Stimulated activated CD8-positive, alpha-beta memory T cell treated with anti-CD3 and anti-CD28 coated beads, Interleukin-2, amount 100 ng/mL, for 1 hour (primary cell): ENCODE data around the gene EFHC1.

ENCODE experiments used
- DNase-seq, 2 donors: peaks; one replicate each; pipeline ENCODE4 v3.0.0-alpha.2; 2020; ENCODE audit warnings: low read depth in 2 of 2

The EFHC1 gene

DNA sequence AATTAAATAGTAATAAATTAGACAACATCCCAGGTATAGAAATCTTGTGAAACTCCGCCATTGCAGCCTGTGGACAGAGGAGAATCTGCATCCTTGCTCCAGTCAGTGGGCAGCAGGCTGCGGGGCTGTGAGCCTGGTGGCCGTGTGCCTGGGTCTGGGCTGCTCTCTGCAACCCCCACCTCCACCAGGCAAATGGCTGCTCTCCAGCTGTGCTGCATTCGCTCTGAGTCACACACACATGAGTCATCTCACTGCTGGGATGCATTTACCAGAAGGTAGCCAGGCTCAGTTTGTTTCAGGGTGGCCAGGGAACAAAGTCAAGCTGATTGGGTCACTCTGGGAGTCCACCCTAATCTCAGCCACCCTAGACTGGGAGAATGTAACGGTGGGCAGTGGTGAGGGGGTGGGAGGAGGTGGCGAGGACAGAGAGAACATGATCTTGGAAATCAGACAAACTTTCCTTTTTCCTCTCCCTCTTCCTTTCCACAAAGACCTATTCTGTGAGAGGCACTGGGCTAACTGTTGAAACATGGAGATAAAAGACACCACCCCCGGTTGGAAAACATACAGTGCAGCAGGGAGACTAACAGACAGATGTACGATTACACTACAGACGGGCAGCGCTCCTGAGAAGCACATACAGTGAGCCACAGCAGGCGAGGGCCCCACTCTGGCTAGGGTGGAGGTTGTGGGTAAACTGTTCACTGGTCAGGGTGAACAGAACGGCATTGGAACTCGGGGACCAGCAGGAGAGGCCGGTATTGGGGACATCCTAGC is 97.5 kb downstream of the EFHC1 start:
- DNase-seq = no peak

DNA sequence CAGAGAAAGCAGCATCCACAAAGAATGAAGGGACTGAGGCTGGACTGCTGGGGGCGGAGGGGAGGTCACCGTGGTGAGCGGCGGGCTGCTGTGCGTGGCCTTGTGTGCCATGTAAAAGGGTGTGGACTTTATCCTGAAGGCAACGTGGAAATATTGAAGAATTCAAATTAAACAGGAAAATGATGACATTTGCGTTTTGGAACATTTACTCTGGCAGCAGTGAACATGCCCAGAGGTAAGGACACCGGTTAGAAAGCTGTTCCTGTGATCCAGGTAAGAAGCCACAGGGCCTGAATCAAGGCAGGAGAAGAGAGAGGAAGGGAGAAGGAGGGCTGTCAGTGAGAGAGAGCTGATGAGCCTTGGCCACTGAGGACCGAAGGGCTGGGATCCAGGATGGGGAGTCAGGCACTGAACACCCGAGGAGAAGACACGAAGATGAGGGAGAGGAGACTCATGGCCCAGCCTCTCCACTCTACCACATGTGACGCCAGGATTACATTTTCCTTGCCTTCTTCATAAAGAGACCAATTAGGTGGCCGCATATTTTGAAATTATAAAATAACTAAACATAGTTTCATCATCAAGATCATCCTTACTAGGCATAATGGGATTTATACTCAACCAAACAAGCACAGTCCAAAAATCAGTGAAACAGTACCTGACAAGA is 98.3 kb downstream of the EFHC1 start:
- DNase-seq = no peak

DNA sequence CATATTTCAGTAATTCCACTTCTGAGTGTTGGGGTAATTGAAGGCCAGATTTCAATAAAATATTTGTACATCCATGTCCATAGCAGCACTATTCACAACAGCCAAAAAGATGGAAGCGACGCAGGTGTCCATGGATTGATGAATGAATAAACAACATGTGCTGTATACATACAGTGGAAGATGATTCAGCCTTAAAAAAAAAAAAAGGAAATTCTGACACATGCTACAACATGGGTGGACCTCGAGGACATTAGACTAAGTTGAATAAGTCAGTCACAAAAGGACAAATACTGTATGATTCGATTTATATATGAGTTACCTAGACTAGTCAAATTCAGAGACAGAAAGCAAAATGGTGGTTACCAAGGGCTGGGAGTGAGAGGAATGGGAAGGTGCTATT is 99.5 kb downstream of the EFHC1 start:
- no peak for DNase-seq

DNA sequence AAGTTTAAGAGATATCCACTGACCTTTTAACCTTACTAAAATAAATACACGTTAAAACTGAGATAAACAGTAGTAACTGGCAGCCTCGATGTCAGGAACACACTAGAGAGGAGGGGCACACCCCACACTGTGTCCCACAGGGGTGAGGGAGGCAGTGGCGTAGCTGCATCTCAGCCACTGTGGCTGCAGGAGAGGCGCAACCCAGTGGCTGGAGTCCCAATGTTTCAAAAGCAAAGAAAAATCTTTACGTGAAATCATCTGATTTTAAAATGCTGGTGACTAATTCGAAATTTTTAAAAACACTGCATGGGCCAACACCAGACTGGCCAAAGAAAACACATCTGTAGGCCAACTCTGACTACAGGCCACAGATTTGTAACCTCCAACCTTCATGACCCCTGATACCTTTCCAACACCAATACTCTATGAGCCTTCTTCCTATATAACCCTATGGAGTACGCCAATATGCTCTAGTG is 102.0 kb downstream of the EFHC1 start:
- no peak for DNase-seq

DNA sequence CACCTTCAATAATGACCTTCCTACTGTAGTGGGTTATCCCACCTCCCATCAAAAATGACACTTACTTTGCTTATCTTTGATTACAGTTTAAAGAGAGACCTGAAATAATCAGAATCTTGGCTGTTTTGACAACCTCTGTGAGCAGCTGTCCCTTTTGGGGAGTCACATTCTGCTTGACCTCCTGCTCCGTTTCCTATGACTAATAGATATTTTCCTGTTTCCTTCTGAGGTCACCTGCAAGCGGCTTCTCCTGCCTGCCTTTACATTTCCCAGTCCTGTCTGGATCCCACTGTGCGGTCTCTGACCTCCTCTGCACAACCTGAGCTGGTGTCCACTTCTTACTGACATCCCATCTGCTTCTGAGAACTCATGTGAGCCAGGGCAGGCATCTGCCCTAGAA is 102.5 kb downstream of the EFHC1 start:
- DNase-seq = no peak

DNA sequence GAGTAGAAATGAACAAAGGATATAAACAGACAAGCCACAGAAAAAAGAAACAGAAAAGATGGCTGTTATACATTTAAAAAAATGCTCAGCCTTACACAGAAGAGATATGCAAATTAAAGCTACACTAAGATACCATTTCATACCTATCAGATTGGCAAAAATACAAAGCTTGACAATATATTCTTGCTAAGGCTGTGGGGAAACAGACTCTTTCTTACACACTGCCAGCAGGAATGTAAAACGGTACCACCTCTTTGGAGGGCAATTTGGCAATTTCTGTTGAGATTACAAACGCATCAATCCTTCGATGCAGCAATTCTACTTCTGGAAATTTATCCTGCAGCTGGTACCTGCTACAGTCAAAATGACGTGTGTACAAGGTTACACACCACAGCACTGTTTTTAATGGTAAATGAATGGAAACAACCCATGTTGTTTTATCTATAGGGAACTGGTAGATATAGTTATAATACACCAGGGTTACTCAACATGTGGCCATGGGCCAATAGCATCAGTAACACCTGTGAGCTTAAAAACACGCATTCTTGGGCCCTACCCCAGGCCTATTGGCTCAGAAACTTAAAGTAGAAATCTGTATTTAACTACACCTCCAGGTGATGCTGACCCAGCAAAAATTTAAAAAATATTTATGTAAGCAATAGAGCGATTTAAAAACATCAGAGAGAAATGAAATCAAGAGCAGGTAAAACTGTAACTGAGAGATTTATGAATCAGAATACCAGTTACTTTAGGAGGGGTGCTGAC is 103.4 kb downstream of the EFHC1 start:
- no peak for DNase-seq

DNA sequence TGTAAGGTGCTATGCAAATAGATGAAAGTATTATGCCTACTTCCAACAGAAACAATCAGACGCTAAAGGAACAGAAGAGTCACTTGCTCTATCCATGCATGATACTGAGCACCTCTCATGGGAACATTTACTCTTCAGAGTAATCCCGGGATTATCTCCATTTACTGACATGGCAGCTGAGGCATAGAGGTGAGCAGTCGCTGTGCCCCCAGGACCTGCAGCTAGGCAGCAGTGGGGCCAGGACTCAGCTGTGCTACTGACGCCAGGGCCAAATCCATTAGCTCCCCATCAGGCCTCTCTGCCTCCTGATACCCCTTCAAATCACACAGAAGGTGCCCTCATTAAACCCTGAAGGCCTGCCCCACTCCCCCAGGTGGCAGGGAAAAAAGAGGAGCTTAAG is 104.8 kb downstream of the EFHC1 start:
- DNase-seq = no peak

DNA sequence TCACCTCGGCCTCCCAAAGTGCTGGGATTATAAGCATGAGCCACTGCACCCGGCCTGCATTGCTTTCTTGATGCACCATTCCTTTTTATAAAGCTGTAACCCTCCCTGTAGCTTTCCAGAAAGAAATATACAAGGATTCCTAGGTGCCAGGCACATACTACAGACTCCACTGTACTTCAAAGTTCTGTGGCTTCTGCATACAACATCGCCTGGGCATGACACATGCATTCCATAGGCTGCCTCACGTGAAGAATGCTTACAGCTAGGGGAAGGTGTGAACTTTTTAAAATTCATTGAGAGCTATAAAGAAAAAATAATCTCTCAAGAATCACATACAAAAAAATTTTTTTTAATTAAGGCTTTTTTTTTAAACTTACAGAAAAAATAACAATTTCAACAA is 106.5 kb downstream of the EFHC1 start:
- DNase-seq = no peak

DNA sequence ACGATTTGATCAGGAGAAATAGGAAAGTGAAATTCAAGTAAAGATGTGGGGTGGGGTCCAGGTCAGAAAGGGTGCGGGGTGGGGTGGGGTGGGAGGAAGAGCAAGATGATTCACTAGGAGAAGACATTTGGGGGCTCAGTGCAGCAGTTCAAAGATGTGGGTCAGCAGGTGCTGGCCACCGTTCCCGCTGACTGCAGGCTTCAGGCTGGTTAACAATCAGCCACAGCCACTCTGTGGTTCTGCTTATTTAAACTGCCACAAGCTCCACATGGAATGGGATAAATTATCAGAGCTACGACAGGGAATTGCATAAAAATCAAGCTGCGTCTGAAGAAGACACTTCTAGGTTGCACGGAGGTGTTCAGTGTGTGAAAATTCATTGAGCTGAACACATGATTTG is 107.3 kb downstream of the EFHC1 start:
- DNase-seq = no peak

DNA sequence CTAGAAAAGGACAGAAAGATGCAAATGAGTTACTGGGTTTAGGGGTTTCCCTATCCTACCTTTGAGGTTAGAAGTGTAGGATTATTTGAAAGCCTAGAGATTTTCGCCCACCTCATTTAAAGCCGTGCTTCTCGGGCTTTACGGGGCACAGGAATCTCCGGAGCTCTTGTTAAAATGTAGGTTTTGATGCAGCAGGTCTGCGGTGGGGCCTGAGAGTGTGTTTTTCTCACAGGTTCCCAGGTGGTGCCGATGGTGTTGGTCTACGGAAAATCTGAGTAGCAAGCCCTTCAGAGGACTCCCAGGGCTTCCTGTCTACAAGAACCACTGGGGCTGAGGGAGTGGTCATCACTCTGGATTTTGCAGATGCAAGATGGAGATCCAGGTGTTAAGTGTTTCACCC is 109.2 kb downstream of the EFHC1 start:
- DNase-seq = no peak

DNA sequence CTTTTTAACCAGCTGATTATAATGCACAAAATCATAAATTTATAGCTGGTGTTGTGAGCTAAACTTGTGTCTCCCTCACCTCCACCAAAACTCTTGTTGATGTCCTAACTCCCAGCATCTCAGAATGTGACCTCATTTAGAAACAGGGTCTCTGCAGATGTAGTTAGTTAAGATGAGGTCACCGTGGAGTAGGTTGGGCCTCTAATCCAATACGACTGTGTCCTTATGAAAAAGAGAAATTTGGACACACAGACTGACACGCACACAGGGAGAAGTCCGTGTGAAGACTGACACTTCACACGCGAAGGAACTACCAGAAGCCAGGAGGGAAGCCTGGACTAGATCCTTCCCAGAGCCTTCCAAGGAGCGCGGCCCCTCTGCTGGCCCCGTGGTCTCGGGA is 110.2 kb downstream of the EFHC1 start:
- no peak for DNase-seq

DNA sequence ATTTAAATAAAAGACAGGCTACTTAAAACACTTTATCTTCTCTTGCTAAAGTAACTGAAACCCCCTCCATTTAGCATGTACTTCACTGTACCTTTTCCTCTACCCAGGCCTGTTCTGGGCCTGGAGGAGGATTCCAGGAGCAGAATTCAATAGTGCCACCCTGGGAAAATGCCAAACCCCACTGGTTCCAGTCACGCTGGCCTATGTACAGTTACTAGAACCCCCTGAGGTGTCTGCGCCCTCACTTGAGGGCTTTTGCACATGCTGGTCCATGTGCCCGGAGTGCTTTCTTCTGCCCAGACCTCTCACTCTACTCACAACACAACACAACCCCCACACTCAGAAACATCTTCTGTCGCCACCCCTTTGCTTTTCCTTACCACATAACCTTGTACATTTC is 111.3 kb downstream of the EFHC1 start:
- no peak for DNase-seq

DNA sequence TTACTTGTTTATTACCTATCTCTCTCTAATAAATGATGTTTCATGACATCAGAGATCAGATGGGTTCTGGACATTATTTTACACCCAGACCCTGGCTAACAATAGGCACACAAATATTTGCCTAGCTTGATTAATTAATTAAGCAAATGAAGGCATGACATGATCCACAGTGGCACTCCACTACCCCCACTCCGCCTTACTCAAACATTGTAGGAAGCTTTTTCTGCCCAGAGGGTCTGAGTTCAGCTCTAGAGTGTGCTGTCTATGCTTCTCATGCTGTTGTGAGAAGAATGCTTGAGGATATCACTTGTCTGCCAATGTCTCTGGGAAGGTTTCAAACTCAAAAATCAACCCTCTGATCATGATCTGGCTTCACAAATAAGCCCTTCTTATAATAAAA is 111.7 kb downstream of the EFHC1 start:
- DNase-seq = no peak

DNA sequence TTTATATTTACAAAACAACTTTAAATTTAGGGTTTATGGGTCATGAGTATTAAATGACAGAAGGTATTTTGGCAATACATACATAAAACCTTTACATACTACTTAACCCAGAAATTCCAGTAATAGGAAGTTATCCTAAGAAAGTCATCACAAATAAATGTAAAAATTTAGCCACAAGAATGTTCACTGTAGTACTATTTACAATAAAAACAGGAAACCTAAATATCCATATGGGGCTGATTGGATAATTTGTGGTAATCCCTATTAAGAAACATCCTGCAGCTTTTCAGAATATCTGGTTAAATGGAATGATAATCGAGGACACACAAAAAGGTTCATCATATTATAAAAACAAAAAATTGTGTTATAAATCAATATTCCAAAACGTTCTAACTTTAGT is 112.3 kb downstream of the EFHC1 start:
- DNase-seq = no peak

DNA sequence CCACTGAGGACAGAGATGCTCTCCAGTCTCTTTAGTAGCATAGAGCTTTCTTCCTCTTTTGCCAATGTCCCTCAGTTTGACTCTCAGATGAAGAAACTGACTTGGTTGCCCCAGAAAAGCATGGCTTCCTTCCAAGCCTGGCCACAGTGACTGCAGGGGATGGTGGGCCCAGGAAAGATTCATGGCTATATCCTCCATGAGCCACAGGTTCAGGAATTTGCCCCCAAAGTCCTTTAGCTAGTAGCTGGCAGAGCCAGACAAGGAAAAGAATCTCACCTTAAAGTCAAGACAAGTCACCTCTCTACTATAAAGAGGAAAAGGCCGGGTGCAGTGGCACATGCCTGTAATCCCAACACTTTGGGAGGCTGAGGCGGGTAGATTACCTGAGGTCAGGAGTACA is 113.3 kb downstream of the EFHC1 start:
- no peak for DNase-seq

DNA sequence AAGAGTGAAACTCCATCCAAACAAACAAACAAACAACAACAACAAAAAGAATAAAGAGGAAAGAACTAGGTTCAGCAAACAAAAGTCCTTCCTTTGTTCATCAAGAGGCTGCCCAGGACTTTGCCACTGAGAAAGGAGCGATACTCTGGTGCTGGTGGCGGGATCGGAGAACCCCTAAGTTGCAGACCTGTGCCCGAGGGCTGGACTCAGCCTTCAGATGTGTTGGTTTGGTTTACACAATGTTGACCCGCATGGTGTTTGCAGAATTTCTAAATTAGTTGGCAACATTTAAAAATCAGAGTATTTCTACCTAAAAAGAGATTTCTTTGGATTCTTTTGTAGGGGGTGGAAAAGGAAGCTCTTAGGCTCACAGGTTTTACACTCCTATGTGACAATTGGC is 114.2 kb downstream of the EFHC1 start:
- DNase-seq = no peak

DNA sequence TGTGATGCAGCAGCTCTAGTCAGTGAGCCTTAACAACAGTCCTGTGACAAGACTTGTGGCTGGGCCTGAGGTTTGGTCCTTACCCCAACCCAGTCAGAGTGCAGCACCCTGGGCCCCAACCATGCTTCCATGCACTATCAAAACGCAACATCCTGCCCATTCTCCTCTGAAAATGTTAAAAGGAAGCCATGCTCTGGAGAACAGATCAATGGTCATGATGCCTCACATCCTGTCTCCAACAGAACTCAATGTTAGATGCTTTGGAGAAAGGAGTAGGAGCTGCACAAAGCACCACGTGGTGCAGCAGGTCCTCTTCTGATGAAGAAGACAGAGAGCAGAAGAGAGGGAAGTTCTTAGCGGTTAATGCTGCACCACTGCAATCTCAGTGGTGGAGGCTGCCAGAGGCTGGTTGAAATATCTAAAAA is 114.8 kb downstream of the EFHC1 start:
- no peak for DNase-seq

DNA sequence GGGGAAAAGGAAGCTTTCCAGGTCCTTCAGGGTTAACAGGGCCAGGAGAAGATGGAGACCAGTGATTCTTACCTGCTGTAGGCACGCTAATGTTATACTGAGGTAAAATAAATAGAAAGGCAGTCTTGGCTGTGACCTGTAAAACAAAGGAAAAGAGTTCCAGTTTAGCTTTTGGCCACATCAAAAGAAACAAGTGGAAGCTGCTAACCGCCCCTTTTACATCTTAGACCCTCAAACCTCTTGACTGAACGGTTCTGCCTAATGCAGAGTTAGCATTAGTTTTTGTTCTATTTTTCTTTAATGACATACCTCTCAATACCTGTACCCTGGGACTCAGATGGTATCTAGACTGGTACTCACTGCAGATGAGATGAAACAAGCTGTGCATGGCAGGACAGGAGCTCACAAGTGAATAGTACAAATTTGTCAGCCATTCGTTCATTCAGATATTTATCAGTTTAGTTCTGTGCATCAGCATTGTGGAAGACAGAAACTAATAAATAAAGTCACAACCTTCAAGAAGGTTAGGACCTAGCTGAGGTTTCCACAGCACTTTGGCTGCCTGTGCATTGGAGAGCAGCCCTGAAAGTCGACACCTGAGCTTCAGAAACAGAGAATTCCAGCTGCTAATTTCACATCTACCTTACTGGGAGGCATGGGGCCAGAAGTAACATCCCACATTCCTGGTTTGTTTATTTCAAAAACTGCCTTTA is 115.7 kb downstream of the EFHC1 start:
- no peak for DNase-seq

DNA sequence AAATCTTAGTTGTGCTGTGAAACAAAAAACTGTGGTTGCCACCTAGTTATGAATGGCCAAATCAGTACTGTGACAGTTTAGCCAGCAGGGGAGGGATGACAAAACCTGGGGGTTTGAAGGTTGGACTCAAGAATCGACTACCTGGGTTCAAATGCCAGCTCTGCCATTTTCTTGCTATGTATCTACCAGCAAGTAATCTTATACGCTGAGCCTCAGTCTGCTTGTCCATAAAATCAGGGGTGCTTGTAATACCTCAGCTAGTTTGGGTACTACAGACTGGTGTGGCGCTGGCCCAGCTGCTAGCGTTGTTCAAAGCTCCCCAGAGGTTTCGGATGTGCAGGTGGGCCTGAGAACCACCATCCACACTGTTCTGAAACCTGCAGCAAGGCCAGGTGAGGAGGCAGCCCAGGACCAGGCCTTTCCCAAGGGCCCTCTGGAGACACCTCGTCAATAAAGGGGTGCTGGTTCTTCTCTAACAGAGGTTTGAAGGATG is 116.3 kb downstream of the EFHC1 start:
- no peak for DNase-seq

DNA sequence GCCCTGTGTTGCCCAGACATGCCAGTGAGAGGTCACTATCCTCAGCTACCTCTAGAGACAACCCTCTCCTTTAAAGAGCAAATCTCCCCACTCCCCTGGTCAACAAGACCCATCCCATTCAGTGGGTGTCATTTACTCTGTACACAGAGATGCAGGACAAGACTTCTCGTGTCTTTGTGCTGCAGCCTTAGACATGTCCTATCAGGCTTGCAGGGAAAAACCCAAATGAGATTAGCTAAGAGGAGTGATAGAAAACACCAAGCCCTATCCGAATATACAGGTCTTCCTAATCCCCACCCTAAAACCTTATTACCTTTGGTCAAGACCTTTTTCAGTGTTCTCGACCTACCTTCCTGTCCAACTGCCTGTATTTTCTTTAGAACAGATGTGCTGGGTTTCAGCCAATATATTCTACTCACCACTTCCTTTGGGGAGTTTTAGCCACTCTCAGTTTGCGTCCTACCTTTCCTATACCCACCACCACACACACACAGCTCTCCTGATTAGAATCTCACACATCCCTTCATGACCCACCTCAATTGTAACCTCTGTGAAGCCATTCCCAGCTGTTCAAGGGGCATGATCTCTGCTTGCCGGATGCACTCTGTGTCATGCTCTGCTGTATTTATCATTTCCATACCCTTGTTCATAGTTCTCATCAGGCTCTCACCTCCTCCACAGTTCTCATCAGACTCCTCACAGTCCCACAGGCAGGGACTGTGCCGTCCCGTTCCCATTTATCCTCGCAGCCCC is 117.0 kb downstream of the EFHC1 start:
- DNase-seq = no peak

DNA sequence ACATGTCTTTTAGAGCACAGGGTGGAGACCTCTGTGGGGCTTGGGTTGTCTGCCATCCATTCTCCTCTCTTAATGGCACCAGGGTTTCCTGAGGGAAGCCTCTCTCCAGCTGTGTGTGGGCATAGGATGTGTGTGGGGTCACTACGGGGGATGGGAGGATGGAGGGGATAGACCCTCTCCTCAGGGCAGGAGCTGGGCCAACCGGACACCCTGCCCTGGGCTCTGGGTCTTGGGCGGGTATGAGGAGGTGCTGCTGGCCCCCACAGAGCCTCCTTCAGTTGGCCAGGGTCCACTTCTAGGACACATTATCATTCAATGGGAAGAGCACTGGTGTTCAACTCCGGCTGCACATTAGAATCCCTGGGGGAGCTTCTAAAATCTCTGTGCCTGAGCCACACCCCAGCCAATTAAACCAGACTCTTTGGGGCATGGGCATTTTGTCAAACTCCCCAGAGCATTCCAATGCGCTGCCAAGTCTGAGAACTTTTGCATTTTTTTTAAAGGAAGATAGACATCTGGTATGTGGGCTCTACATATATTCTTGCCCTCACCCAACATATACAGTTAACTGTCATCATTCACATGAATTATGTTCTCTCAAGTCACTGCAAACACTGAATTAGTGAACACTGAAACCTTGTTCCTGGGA is 118.2 kb downstream of the EFHC1 start:
- DNase-seq = no peak
